Trophoblast cell (in vitro differentiated cells and primary cell): ENCODE measurements around the gene CNOT6.
"Not testable (repeated sequence)": the region's sequence is repeated elsewhere in the genome, so short reads cannot be mapped to it uniquely, and the experiment has no call there.

Source experiments
- DNase-seq, 2 donors: peaks; one replicate each; pipeline ENCODE4 v3.0.0-alpha.2; 2016
- H2AFZ ChIP-seq: 2 replicates; pipeline ENCODE4 v1.6.1; 2013; ENCODE audit warnings: low read length, moderate library complexity, mild to moderate bottlenecking; ENCODE audit not compliant: insufficient read depth, poor library complexity
- H2AK5ac ChIP-seq: 2 replicates; pipeline ENCODE4 v1.6.1; 2013; ENCODE audit warnings: mild to moderate bottlenecking, low read length
- H2BK120ac ChIP-seq: 2 replicates; pipeline ENCODE4 v1.6.1; 2013; ENCODE audit warnings: low read length, mild to moderate bottlenecking, moderate library complexity; ENCODE audit not compliant: insufficient read depth, poor library complexity
- H2BK12ac ChIP-seq: 2 replicates; pipeline ENCODE4 v1.6.1; 2013; ENCODE audit warnings: mild to moderate bottlenecking, low read length, moderate library complexity
- H2BK5ac ChIP-seq: 2 replicates; pipeline ENCODE4 v1.6.1; 2013; ENCODE audit warnings: low read length, low read depth, moderate library complexity, mild to moderate bottlenecking; ENCODE audit not compliant: poor library complexity
- H3K14ac ChIP-seq: 2 replicates; pipeline ENCODE4 v1.6.1; 2013; ENCODE audit warnings: mild to moderate bottlenecking, low read length
- H3K18ac ChIP-seq: 2 replicates; pipeline ENCODE4 v1.6.1; 2013; ENCODE audit warnings: mild to moderate bottlenecking, low read length
- H3K23ac ChIP-seq: 2 replicates; pipeline ENCODE4 v1.6.1; 2013; ENCODE audit warnings: low read length
- H3K27ac ChIP-seq: 2 replicates; pipeline ENCODE4 v1.5.1; 2013; ENCODE audit warnings: low read depth, mild to moderate bottlenecking, inconsistent platforms, low read length, moderate library complexity
- H3K27me3 ChIP-seq: 2 replicates; pipeline ENCODE4 v1.6.1; 2013; ENCODE audit warnings: inconsistent platforms, mild to moderate bottlenecking, low read length, moderate library complexity; ENCODE audit not compliant: insufficient read depth
- H3K36me3 ChIP-seq, 2 experiments: 1 replicate in 1 of 2; 2 replicates in 1 of 2; pipeline ENCODE4 v1.6.1; 2013; ENCODE audit warnings: low read length in 2 of 2, mild to moderate bottlenecking in 2 of 2, moderate library complexity in 1 of 2; ENCODE audit not compliant: insufficient read depth in 2 of 2, control insufficient read depth in 1 of 2
- H3K4ac ChIP-seq: 2 replicates; pipeline ENCODE4 v1.6.1; 2013; ENCODE audit warnings: low read depth, mild to moderate bottlenecking, low read length, moderate library complexity
- H3K4me1 ChIP-seq, 2 experiments: 1 replicate in 1 of 2; 2 replicates in 1 of 2; pipeline ENCODE4 v1.6.1; 2013; ENCODE audit warnings: low read length in 2 of 2, mild to moderate bottlenecking in 2 of 2, moderate library complexity in 1 of 2; ENCODE audit not compliant: insufficient read depth in 2 of 2, control insufficient read depth in 1 of 2
- H3K4me2 ChIP-seq: 2 replicates; pipeline ENCODE4 v1.6.1; 2013; ENCODE audit warnings: inconsistent platforms, mild to moderate bottlenecking, low read length, moderate library complexity
- H3K4me3 ChIP-seq: 2 replicates; pipeline ENCODE4 v1.5.1; 2013; ENCODE audit warnings: mild to moderate bottlenecking, low read depth, low read length, inconsistent platforms
- H3K79me1 ChIP-seq: one replicate; pipeline ENCODE4 v1.6.1; 2013; ENCODE audit warnings: low read length
- H3K79me2 ChIP-seq: 2 replicates; pipeline ENCODE4 v1.6.1; 2013; ENCODE audit warnings: low read length, mild to moderate bottlenecking; ENCODE audit not compliant: control insufficient read depth, insufficient read depth, poor library complexity
- H3K9ac ChIP-seq: 2 replicates; pipeline ENCODE4 v1.6.1; 2013; ENCODE audit warnings: mild to moderate bottlenecking, low read length
- H3K9me3 ChIP-seq: 2 replicates; pipeline ENCODE4 v1.6.1; 2013; ENCODE audit warnings: low read depth, mild to moderate bottlenecking, control low read depth, inconsistent platforms, low read length; ENCODE audit not compliant: insufficient read depth
- H4K12ac ChIP-seq: 2 replicates; pipeline ENCODE4 v1.6.1; 2013; ENCODE audit warnings: low read depth, mild to moderate bottlenecking, low read length, moderate library complexity
- H4K8ac ChIP-seq: 2 replicates; pipeline ENCODE4 v1.6.1; 2013; ENCODE audit warnings: low read depth, mild to moderate bottlenecking, low read length, moderate library complexity
- H4K91ac ChIP-seq: one replicate; pipeline ENCODE4 v1.6.1; 2013; ENCODE audit warnings: low read depth, mild to moderate bottlenecking, low read length, moderate library complexity
- WGBS: extraction: QIAGEN DNeasy Blood & Tissue Kit; methylation state at CpG from one replicate; pipeline ENCODE4 v1.1.7; 2013; ENCODE audit warnings: missing lambda C conversion rate; ENCODE audit not compliant: insufficient read length, insufficient coverage; ENCODE audit errors: extremely low coverage; 5-methylcytosine and 5-hydroxymethylcytosine counted together

The CNOT6 gene

DNA sequence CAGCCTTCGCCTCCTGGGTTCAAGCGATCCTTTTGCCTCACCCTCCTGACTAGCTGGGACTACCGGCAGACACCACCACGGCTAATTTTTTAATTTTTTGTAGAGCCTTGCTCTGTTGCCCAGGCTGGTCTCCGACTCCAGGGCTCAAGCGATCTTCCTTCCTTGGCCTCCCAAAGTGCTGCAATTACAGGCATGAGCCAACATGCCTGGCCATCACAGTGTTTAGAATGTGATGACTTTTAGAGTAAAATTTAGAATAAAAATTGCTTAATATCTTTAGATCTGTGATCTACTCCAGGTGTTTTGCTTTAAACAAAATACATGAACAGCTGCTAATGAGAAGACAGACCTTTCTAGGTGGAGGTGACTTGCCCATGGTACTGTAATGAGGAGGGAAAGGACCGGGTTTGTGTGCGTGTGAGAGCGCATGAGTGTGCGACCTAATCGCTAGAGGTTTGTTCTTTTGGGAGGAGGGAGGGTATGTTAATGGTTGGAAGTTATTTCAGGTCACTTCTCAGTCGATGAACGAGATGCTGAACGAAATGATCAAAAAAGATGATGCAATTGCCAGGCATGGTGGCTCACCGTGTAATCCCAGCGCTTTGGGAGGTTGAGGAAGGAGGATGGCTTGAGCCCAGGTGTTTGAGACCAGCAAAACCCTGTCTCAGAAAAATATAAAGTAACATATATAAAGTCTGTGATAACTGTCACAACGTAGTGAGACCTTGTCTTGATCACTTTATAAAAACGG is 2.0 kb downstream of the CNOT6 start:
- peak in 1 of 2 donors; percentile 20 for DNase-seq
- H4K91ac ChIP-seq: peak overlapping the region; percentile 50
- 100% methylated on average over 3 of the region's 18 CpGs for WGBS

GRCh38 chr5:180496806-180497205 is 2.6 kb downstream of the CNOT6 start:
- not testable (repeated sequence) for H3K9ac ChIP-seq, H3K27ac ChIP-seq, H3K4me3 ChIP-seq, H2BK120ac ChIP-seq, H3K79me1 ChIP-seq, H3K23ac ChIP-seq, H3K18ac ChIP-seq, H2BK12ac ChIP-seq, H4K12ac ChIP-seq, H4K91ac ChIP-seq, H3K9me3 ChIP-seq, H4K8ac ChIP-seq, H2AK5ac ChIP-seq, H2BK5ac ChIP-seq, H3K4me2 ChIP-seq, H3K4ac ChIP-seq, H3K27me3 ChIP-seq, H3K14ac ChIP-seq, H3K4me1 ChIP-seq, H2AFZ ChIP-seq
- no CpG with 5 or more reads among the region's 9 CpGs for WGBS
- H3K36me3 ChIP-seq: peaks cover 3 to 11% of the 10 kb centered on the region in 2 experiments
- peak; percentile 41 to 59 for DNase-seq
- peaks cover 19% of the 10 kb centered on the region for H3K79me2 ChIP-seq

More for the DNA sequence above, 2.0 kb downstream of the CNOT6 start:
- Histone ChIP-seq H3K9me3 (peaks cover 3% of the 10 kb centered on the region), H3K23ac (no peak overlapping the region), H2AK5ac (no peak overlapping the region), H3K4me2 (peak overlapping the region; percentile 3), H4K8ac (no peak overlapping the region), H2AFZ (no peak overlapping the region), H2BK12ac (no peak overlapping the region), H3K4me3 (no peak overlapping the region), H3K18ac (no peak overlapping the region), H4K12ac (no peak overlapping the region), H3K27ac (no peak overlapping the region), H3K4me1 (no peaks in the 10 kb centered on the region), H3K79me2 (peaks cover 19% of the 10 kb centered on the region), H3K4ac (peak overlapping the region; percentile 61), H3K79me1 (peaks cover 8% of the 10 kb centered on the region), H3K27me3 (no peaks in the 10 kb centered on the region), H2BK5ac (no peak overlapping the region), H3K9ac (no peak overlapping the region), H3K36me3 (peaks cover 3 to 11% of the 10 kb centered on the region in 2 experiments), H2BK120ac (no peak overlapping the region), H3K14ac (no peak overlapping the region)

- H3K27me3 ChIP-seq, H4K91ac ChIP-seq, H3K9ac ChIP-seq, H2BK12ac ChIP-seq, H3K18ac ChIP-seq, H2AK5ac ChIP-seq, H3K23ac ChIP-seq, H4K12ac ChIP-seq, H3K14ac ChIP-seq, H3K79me1 ChIP-seq, H2BK120ac ChIP-seq, H4K8ac ChIP-seq, DNase-seq, H2AFZ ChIP-seq, H3K27ac ChIP-seq, H3K4me2 ChIP-seq, H3K4me3 ChIP-seq, H3K4me1 ChIP-seq, H2BK5ac ChIP-seq, H3K9me3 ChIP-seq: not testable (repeated sequence)
- peaks cover 19% of the 10 kb centered on the region for H3K79me2 ChIP-seq
- H3K4ac ChIP-seq: peak overlapping the region; percentile 98
- H3K36me3 ChIP-seq: peaks cover 3 to 11% of the 10 kb centered on the region in 2 experiments
- no CpG with 5 or more reads among the region's 7 CpGs for WGBS
Measured at GRCh38 chr5:180497865-180498264, 3.7 kb downstream of the CNOT6 start.

GRCh38 chr5:180498378-180498777 is 4.2 kb downstream of the CNOT6 start:
- Histone ChIP-seq H4K91ac (no peak overlapping the region), H2AFZ (no peak overlapping the region), H3K4me2 (no peak overlapping the region), H2BK5ac (no peak overlapping the region), H3K23ac (no peak overlapping the region), H3K14ac (no peak overlapping the region), H4K12ac (no peak overlapping the region), H3K4ac (peak overlapping the region; percentile 98), H3K27me3 (no peaks in the 10 kb centered on the region), H4K8ac (no peak overlapping the region), H3K4me3 (no peak overlapping the region), H3K27ac (no peak overlapping the region), H3K9me3 (no peaks in the 10 kb centered on the region), H3K36me3 (peaks cover 3 to 11% of the 10 kb centered on the region in 2 experiments), H3K79me1 (peaks cover 8% of the 10 kb centered on the region), H3K79me2 (peaks cover 19% of the 10 kb centered on the region), H2BK12ac (no peak overlapping the region), H2AK5ac (no peak overlapping the region), H2BK120ac (no peak overlapping the region), H3K4me1 (no peaks in the 10 kb centered on the region), H3K18ac (no peak overlapping the region), H3K9ac (no peak overlapping the region)
- DNase-seq: no peak
- no CpG with 5 or more reads among the region's 3 CpGs for WGBS
